Colon (tissue), 2 donors: Measurements from ENCODE around the gene G0S2.

Experiments
- FAIRE-seq: peaks from 2 replicates; lab custom pipeline; 2012; peaks lifted over from hg19 to GRCh38; lab: Jason Lieb, UNC
- donor health status: control.
- donor health status: control.

G0S2 gene

GRCh38 chr1:209674957-209675564 lies at the start of gene G0S2:
G0S2 (plus strand) TSS chr1:209675412; CDS start chr1:209675685, 273 bp downstream.
- no peak for FAIRE-seq

DNA sequence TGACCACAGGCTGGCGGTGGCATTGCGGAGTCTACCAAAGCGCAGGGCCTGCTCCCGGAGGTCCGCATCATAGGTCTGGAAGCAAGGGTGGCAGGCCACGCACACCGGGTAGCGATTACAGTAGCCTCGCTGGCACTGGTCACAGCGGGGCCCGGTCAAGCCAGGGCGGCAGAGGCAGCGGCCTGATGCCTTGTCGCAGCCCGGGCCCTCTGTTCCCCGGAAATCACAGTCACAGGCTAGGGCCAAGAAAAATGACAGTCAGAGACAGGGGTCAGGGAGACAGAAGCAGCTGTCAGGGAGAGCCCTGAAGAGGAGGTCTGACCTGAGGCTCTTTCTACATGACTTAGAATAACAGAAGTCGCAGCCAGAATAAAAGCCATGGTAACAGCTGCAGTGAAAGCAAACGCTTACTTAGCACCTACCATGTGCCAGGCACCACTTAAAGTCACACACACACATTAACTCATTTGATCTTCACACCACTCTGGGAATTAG lies 49.4 kb upstream of the G0S2 start:
- FAIRE-seq: no peak

DNA sequence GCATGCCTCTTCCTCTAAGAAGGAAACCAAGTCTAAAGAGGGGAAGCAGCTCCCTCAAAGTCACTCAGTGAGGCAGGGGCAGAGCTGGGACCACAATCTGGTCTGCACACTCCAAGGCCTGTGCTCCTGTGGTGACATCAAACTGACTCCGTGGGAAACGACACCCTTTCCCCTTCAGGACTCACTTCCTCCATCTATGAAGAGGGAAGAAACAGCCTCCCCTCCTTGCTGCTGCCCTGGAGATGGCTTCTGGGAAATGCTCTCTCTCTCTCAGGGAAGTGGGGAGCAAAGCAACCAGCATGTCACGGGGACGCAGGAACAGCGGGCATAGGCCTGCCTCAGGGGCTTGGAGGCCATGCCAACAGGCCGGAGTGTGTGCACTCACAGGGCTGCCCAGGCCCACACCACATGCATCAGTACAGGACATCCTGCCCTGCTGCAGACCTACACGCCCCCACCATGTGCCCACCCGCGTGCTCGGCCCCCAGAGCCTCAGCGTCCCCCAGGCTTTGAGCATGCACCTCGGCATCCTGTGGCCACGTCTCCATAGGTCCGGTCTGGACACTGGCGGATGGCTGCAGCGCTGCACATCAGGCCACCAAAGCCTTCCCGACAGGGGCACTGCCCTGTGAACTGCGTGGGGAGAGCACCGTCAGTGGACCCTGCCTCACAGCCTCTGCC lies 48.7 kb upstream of the G0S2 start:
- no peak for FAIRE-seq

DNA sequence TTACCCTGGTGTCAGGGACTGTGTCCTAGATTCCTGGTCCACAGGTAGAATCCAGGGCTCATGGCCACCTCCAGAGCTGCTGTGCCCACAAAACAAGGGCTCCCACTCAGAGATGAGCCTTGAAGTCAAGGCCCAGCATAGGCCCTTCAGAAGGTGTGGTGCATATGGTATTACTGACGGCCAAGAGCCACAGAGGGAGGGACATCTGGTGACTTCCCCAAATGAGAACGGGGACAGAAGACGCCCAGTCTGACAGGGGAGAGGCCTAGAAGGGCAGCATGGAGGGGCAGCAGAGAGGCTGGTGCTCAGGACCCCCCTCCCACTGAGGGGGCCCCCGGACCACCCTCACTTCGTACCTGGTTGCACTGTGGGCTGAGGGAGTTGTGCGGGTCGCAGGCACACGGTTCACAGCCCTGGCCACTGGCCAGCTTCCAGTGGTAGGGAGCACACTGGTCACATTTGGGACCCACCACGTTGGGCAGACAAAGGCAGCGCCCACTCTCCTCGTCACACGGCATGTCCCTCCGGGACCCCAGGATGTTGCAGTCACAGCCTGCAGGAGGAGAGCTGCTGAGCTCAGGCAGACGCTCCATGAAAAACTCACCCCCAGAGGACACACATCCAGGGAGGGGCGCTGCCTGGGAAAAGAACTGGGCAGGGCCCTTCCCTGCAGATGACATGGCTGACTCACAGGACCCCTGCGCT lies 48.0 kb upstream of the G0S2 start:
- FAIRE-seq: no peak

GRCh38 chr1:209627732-209628196 lies 47.4 kb upstream of the G0S2 start:
- no peak for FAIRE-seq

DNA sequence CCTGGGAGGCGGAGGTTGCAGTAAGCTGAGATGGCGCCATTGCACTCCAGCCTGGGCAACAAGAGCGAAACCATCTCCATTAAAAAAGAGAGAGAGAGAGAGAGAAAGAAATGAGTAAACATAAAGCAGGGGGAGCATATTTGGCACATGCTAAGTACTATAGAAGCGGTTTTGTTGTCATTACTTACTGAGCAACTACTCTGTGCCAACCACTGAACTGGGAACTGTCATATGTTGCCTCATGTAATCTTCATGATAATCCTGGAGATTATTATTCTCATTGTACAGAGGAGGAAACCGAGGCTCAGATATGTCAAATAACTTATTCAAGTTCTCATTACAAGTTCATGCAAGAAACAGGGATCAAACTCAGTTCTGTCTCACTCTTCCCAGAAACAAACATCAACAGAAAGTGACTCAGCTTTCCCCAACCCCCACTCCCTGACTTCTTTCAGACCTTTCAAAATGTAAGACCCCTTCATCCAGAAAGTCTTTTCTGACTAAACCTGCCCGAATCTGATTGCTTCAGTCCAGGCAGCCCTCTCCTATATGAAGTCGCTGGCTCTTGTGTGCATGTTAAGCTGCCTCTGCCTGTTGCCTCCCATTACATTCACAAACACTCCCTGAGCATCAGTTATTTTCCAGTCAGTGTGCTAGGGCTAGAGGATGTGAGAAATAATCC lies 46.5 kb upstream of the G0S2 start:
- no peak for FAIRE-seq

GRCh38 chr1:209629621-209630382 lies 45.4 kb upstream of the G0S2 start:
- FAIRE-seq: no peak

- no peak for FAIRE-seq
These were observed 44.6 kb upstream of the G0S2 start for GRCh38 chr1:209630383-209631225.

GRCh38 chr1:209633335-209633997 lies 41.7 kb upstream of the G0S2 start:
- no peak for FAIRE-seq

DNA sequence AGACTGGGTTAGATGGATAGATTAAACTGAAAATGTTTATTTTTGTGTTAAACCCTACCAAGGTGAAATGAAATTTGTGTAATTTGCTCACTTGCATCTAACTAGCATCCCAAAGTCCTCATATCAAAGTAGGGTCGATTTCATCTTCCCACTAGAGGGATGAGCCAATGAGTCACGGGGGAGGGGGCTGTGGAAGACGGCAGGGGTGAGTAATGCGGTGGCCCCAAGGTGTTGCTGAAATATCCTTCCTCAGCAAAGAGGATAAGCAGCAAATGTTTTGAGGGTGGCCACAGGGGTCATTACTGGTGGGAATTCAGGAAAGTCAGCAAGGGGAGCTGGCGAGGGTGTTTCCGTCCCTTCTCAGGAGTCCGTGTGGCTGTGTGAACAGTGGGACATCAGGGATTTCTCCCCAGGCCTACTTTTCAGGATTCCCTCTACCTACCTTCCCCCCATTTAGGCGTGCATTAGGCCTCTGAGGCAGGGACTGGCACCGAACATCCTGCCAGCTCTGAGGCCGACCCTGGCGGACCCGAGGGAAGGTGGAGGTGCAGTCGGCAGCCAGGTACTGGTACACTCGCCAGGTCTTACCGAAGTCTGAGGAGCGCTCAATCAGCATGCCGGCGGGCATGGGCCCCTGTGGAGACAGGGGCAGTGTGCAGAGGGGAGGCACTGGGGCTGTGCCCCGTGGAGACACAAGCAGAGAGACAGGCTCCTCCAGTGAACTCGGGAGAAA lies 41.0 kb upstream of the G0S2 start:
- no peak for FAIRE-seq

- FAIRE-seq: no peak
These were observed 39.4 kb upstream of the G0S2 start for GRCh38 chr1:209635850-209636249.

GRCh38 chr1:209641832-209642172 lies 33.4 kb upstream of the G0S2 start:
- FAIRE-seq: no peak

DNA sequence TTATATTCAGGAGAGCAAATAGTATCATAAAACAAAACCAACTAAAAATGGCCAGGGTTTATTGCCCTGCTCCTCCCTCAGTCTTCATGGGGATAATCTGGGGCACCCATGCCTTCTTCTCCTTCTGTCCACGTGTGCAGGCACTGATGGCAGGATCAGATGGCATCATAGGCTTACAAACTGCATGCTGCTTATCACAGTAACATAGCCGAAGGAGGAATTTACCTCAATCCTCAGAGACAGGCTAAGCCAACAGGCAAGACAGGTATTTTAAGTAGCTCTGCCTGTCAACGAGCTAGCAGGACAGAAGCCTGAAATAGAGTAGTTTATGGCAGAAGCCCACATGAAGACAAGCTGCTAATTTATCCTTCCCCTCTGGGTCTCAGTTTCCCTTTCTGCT lies 32.4 kb upstream of the G0S2 start:
- no peak for FAIRE-seq

DNA sequence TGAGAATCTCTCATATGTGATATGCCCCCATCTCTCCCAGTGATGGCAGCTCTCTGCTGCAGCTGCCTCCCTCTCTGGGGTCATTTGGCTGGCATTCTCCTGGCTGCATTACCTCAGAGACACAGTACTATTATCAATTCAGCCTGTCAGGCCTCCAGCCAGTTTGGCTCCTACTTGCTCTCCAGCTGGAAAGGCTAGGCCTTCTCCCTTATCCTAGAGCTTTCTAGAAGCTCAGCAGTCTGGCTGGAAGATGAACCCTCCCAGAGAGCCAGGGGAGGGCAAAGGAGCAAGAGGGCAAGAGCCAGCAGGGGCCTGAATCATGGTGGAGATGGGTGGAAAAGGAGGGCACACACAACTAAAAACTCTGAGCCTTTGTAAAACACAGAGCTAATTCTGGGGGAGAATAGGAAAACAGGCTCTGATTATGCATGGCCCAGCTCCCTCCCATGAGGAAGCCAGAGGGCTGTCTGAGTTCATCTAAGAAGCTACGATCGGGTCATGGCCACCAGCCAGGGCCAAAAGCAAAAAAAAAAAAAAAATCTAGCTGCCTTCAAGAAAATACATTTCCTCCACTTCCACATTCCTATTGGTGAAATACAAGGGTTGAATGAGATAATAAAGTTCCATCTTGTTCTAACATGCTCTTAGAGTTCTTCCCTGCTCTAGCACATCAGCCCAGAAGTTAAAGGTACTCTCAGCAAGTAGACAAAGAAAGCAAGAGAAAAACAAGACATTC lies 31.8 kb upstream of the G0S2 start:
- no peak for FAIRE-seq

GRCh38 chr1:209645574-209646452 lies 29.4 kb upstream of the G0S2 start:
- FAIRE-seq: no peak

GRCh38 chr1:209646558-209646957 lies 28.7 kb upstream of the G0S2 start:
- no peak for FAIRE-seq

DNA sequence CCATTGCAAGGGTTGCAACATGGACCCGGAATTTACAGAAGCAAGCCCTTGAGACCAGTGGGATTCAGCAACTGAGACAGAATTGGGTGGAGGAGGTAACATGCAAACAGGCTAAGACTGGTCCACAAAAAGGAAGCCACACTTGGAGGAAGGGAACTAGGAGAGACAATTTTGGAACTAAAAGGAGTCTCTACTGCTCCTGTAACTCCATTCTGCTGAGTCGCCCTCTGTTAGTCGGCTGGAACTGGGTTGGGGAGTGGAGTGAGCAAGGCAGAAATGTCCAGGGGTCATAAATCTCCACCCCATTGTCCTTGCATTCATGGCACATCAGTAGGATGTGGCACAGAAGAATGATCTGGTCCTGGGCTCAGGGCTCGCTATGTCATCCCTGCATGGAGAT lies 28.1 kb upstream of the G0S2 start:
- no peak for FAIRE-seq

- no peak for FAIRE-seq
These were observed 26.9 kb upstream of the G0S2 start for GRCh38 chr1:209648346-209648745.
